WTC11 (cell line): ENCODE data around the gene ADK. TPM values are rescaled to one million over a fixed set of nuclear protein-coding genes. Genes with fewer than 3 reads are reported as not detected.

Experiments used
- ATAC-seq: fragments of 200-7000 bp; cut with Tn5 transposase; 2 replicates; pipeline ENCODE4 v1.10.0; 2021; ENCODE audit warnings: mild to moderate bottlenecking, moderate library complexity
- CTCF ChIA-PET: fragments of 300-600 bp; sonication (Branson Sonifier 250); formaldehyde crosslinking; loops from one replicate; lab custom pipeline; 2021; ENCODE audit warnings: antibody characterized with exemption; lab: Charles Lee
- POLR2A ChIA-PET: fragments of 350-600 bp; sonication (Branson Sonifier 250); formaldehyde crosslinking; loops from one replicate; lab custom pipeline; 2021; ENCODE audit warnings: antibody characterized with exemption; lab: Charles Lee
- DNase-seq: peaks from one replicate; pipeline ENCODE4 v3.0.0; 2021; ENCODE audit warnings: low spot score
- H3K27ac Mint-ChIP-seq: 2 replicates; pipeline ENCODE4 v1.8.0; 2021; ENCODE audit warnings: mixed read lengths
- H3K27me3 Mint-ChIP-seq: 2 replicates; pipeline ENCODE4 v1.8.0; 2021; ENCODE audit warnings: low read depth, mild to moderate bottlenecking, moderate library complexity, mixed read lengths
- H3K36me3 Mint-ChIP-seq: 2 replicates; pipeline ENCODE4 v1.8.0; 2021; ENCODE audit warnings: mixed read lengths
- H3K4me1 Mint-ChIP-seq: 2 replicates; pipeline ENCODE4 v1.8.0; 2022; ENCODE audit warnings: mixed read lengths
- H3K4me3 Mint-ChIP-seq: 2 replicates; pipeline ENCODE4 v1.8.0; 2021; ENCODE audit warnings: mild to moderate bottlenecking, moderate library complexity, mixed read lengths
- H3K9me3 Mint-ChIP-seq: 2 replicates; pipeline ENCODE4 v1.8.0; 2021; ENCODE audit warnings: mixed read lengths
- CREB1 ChIP-seq: sonication (generic); formaldehyde crosslinking; IDR thresholded peaks from 2 replicates; pipeline ENCODE4 v1.8.0; 2023; ENCODE audit warnings: mild to moderate bottlenecking, missing genetic modification reagents
- CTCF ChIP-seq: fragments of 200-600 bp; IDR thresholded peaks from 2 replicates; pipeline ENCODE4 v1.8.0; 2022; ENCODE audit warnings: antibody characterized with exemption
- E2F4 ChIP-seq: sonication (generic); formaldehyde crosslinking; IDR thresholded peaks from 2 replicates; pipeline ENCODE4 v1.8.1; 2022; ENCODE audit warnings: low read depth, mild to moderate bottlenecking, moderate library complexity, missing genetic modification reagents, borderline replicate concordance
- FOXP1 ChIP-seq: sonication (generic); formaldehyde crosslinking; IDR thresholded peaks from 2 replicates; pipeline ENCODE4 v1.8.0; 2022; ENCODE audit warnings: missing genetic modification reagents, mild to moderate bottlenecking, moderate library complexity, borderline replicate concordance
- GTF2I ChIP-seq: fragments of 250-450 bp; sonication (Bioruptor Pico); conservative IDR thresholded peaks from 2 replicates; pipeline ENCODE4 v1.4.0; 2021; ENCODE audit warnings: mild to moderate bottlenecking
- MAX ChIP-seq: sonication (generic); formaldehyde crosslinking; IDR thresholded peaks from 2 replicates; pipeline ENCODE4 v1.8.0; 2022; ENCODE audit warnings: mild to moderate bottlenecking, missing genetic modification reagents
- NR1H2 ChIP-seq: sonication (generic); formaldehyde crosslinking; IDR thresholded peaks from 2 replicates; pipeline ENCODE4 v1.9.0; 2021; ENCODE audit warnings: mild to moderate bottlenecking, moderate library complexity, missing genetic modification reagents
- NR2C2 ChIP-seq: sonication (generic); formaldehyde crosslinking; IDR thresholded peaks from 2 replicates; pipeline ENCODE4 v1.8.0; 2022; ENCODE audit warnings: mild to moderate bottlenecking, missing genetic modification reagents
- PRDM15 ChIP-seq: sonication (generic); formaldehyde crosslinking; IDR thresholded peaks from 2 replicates; pipeline ENCODE4 v1.8.0; 2022; ENCODE audit warnings: missing genetic modification reagents
- RELA ChIP-seq: sonication (generic); formaldehyde crosslinking; IDR thresholded peaks from 2 replicates; pipeline ENCODE4 v1.8.1; 2022; ENCODE audit warnings: missing genetic modification reagents, mild to moderate bottlenecking, borderline replicate concordance
- SOX15 ChIP-seq: fragments of 250-450 bp; sonication (Bioruptor Pico); IDR thresholded peaks from 2 replicates; pipeline ENCODE4 v1.9.0; 2021; ENCODE audit warnings: mild to moderate bottlenecking
- TEAD1 ChIP-seq: sonication (generic); formaldehyde crosslinking; IDR thresholded peaks from 2 replicates; pipeline ENCODE4 v1.8.0; 2022; ENCODE audit warnings: mild to moderate bottlenecking, missing genetic modification reagents
- ZBTB21 ChIP-seq: sonication (generic); formaldehyde crosslinking; IDR thresholded peaks from 2 replicates; pipeline ENCODE4 v1.8.1; 2023; ENCODE audit warnings: mild to moderate bottlenecking, missing genetic modification reagents, borderline replicate concordance
- ZNF121 ChIP-seq: sonication (generic); formaldehyde crosslinking; IDR thresholded peaks from 2 replicates; pipeline ENCODE4 v1.8.0; 2023; ENCODE audit warnings: missing genetic modification reagents
- ZNF138 ChIP-seq: sonication (generic); formaldehyde crosslinking; conservative IDR thresholded peaks from 2 replicates; pipeline ENCODE4 v1.8.1; 2022; ENCODE audit warnings: mild to moderate bottlenecking, moderate library complexity, missing genetic modification reagents
- ZNF219 ChIP-seq: sonication (generic); formaldehyde crosslinking; IDR thresholded peaks from 2 replicates; pipeline ENCODE4 v1.8.0; 2023; ENCODE audit warnings: missing genetic modification reagents, mild to moderate bottlenecking, borderline replicate concordance
- ZNF512 ChIP-seq: sonication (generic); formaldehyde crosslinking; IDR thresholded peaks from 2 replicates; pipeline ENCODE4 v1.8.1; 2022; ENCODE audit warnings: missing genetic modification reagents, borderline replicate concordance
- ZNF532 ChIP-seq: fragments of 250-450 bp; sonication (Bioruptor Pico); IDR thresholded peaks from 2 replicates; pipeline ENCODE4 v1.9.0; 2021; ENCODE audit warnings: mild to moderate bottlenecking, borderline replicate concordance
- total RNA-seq: library from RNA; stranded (reverse); gene quantifications from 3 replicates; pipeline ENCODE4 v1.2.3, GENCODE V29; 2021

ADK gene
- total RNA-seq, 1 experiment from 2014 or later: 32.7 TPM

- peaks cover 6% of the 10 kb centered on the region for H3K4me1 Mint-ChIP-seq
- TF ChIP-seq CTCF (no peak), MAX (no peak), NR2C2 (CRISPR knock-in tag) (no peak), NR1H2 (no peak), TEAD1 (CRISPR knock-in tag) (no peak), PRDM15 (CRISPR knock-in tag) (no peak), ZNF219 (CRISPR knock-in tag) (no peak), ZNF532 (CRISPR knock-in tag) (no peak), FOXP1 (CRISPR knock-in tag) (no peak), E2F4 (CRISPR knock-in tag) (no peak), GTF2I (no peak), ZNF512 (CRISPR knock-in tag) (no peak)
- peaks cover 25% of the 10 kb centered on the region for H3K9me3 Mint-ChIP-seq
- no peak overlapping the region for H3K4me3 Mint-ChIP-seq
- CTCF ChIA-PET: no interaction called here
- no peak overlapping the region for H3K27ac Mint-ChIP-seq
- DNase-seq (no peak), ATAC-seq (no peak)
- H3K36me3 Mint-ChIP-seq: peaks cover 8% of the 10 kb centered on the region
- POLR2A ChIA-PET: no interaction called here
- H3K27me3 Mint-ChIP-seq: no peaks in the 10 kb centered on the region
Measured at GRCh38 chr10:74620626-74621025, 469.6 kb downstream of the ADK start.

- TF ChIP-seq CREB1 (CRISPR knock-in tag): no peak
- no peak for TF ChIP-seq ZBTB21 (CRISPR knock-in tag)
- TF ChIP-seq ZNF121 (CRISPR knock-in tag): no peak
- TF ChIP-seq FOXP1 (CRISPR knock-in tag): no peak
- TF ChIP-seq RELA: no peak
- TF ChIP-seq SOX15 (CRISPR knock-in tag): no peak
- no peak for TF ChIP-seq ZNF138
- Mint-ChIP-seq H3K27ac (no peak overlapping the region), H3K9me3 (peaks cover 20% of the 10 kb centered on the region), H3K36me3 (peaks cover 8% of the 10 kb centered on the region), H3K4me3 (no peak overlapping the region), H3K27me3 (no peaks in the 10 kb centered on the region), H3K4me1 (peaks cover 9% of the 10 kb centered on the region)
- ATAC-seq (no peak), DNase-seq (no peak)
- POLR2A ChIA-PET: no interaction called here
- CTCF ChIA-PET: interaction anchor here (0.7 kb wide), 1 partner anchor 9 kb away, joined by 3 read pairs; no protein-coding TSS in a partner anchor
Measured at GRCh38 chr10:74623786-74624185, 472.8 kb downstream of the ADK start.
